HepG2 (cell line): ENCODE data around the gene TRIM74. TPM values are rescaled to one million over a fixed set of nuclear protein-coding genes. Genes with fewer than 3 reads are reported as not detected.
"Not testable (repeated sequence)": the region's sequence is repeated elsewhere in the genome, so short reads cannot be mapped to it uniquely, and the experiment has no call there.

ENCODE experiments used
- ATAC-seq: fragments of 200-7000 bp; cut with Tn5 transposase; 3 replicates; pipeline ENCODE4 v1.9.1; 2020; ENCODE audit warnings: mild to moderate bottlenecking, moderate library complexity
- BruUV-seq: library from RNA; stranded (reverse); fragments of 400-500 nt; replicated peaks from 2 replicates; lab custom pipeline; 2021; lab: Mats Ljungman, UMichigan
- CTCF ChIA-PET: fragments of 300-600 bp; formaldehyde crosslinking; extraction: SDS; loops from one replicate; lab custom pipeline; 2021; ENCODE audit warnings: low total read pairs, inconsistent platforms, low intra/inter-chr PET ratio; lab: Yijun Ruan, JAX
- POLR2A ChIA-PET: fragments of 350-600 bp; sonication (Branson Sonifier 250); formaldehyde crosslinking; loops from one replicate; lab custom pipeline; 2020; ENCODE audit warnings: antibody characterized with exemption, inconsistent platforms; lab: Yijun Ruan, JAX
- DNase-seq: peaks from one replicate; pipeline ENCODE4 v3.0.0-alpha.2; 2015; ENCODE audit warnings: low spot score
- FAIRE-seq: peaks from 3 replicates; lab custom pipeline; 2011; peaks lifted over from hg19 to GRCh38; lab: Jason Lieb, UNC
- H2AFZ ChIP-seq: one replicate; pipeline ENCODE4 v1.6.1; 2011; ENCODE audit warnings: low read length, inconsistent platforms
- H3K27ac ChIP-seq: fragments of 300-600 bp; 3 replicates; pipeline ENCODE4 v1.8.0; 2011; ENCODE audit warnings: mixed run types, mild to moderate bottlenecking, mixed read lengths, low read length, inconsistent platforms; ENCODE audit not compliant: insufficient read depth; ENCODE audit errors: extremely low read length
- H3K27me3 ChIP-seq, 2 experiments: fragments of 200-600 bp in 1 of 2; 2 replicates in 1 of 2; 3 replicates in 1 of 2; pipeline versions ENCODE4 v1.6.0 to v1.8.0; 2011; ENCODE audit warnings: low read length in 2 of 2, mild to moderate bottlenecking in 2 of 2, moderate library complexity in 2 of 2, inconsistent platforms in 1 of 2; ENCODE audit not compliant: insufficient read depth in 2 of 2, control insufficient read depth in 1 of 2
- H3K36me3 ChIP-seq, 2 experiments: fragments of 200-600 bp in 1 of 2; replicated peaks in 1 of 2; 2 replicates in 1 of 2; 3 replicates in 1 of 2; pipeline versions ENCODE4 v1.5.1 to v1.8.0; 2011; ENCODE audit warnings: low read length in 2 of 2, inconsistent platforms in 1 of 2; ENCODE audit not compliant: insufficient read depth in 2 of 2, control insufficient read depth in 1 of 2
- H3K4me1 ChIP-seq: 2 replicates; pipeline ENCODE4 v1.5.1; 2012; ENCODE audit warnings: low read length, inconsistent platforms; ENCODE audit not compliant: insufficient read depth
- H3K4me2 ChIP-seq: 2 replicates; pipeline ENCODE4 v1.6.0; 2011; ENCODE audit warnings: low read depth, low read length, inconsistent platforms
- H3K4me3 ChIP-seq, 3 experiments: fragments of 200-600 bp in 1 of 3; sonication (generic), shearing (Covaris generic) in 1 of 3; replicated peaks in 1 of 3; 2 replicates each; pipeline ENCODE4 v1.5.1; 2011 to 2016; ENCODE audit warnings: low read length in 3 of 3, inconsistent platforms in 2 of 3, low read depth in 2 of 3, mild to moderate bottlenecking in 2 of 3, control low read depth in 1 of 3, mixed read lengths in 1 of 3; ENCODE audit not compliant: insufficient read depth in 1 of 3
- H3K79me2 ChIP-seq: one replicate; pipeline ENCODE4 v1.6.1; 2011; ENCODE audit warnings: low read length, inconsistent platforms; ENCODE audit not compliant: insufficient read depth
- H3K9ac ChIP-seq: 2 replicates; pipeline ENCODE4 v1.6.0; 2011; ENCODE audit warnings: mild to moderate bottlenecking, low read depth, low read length, inconsistent platforms; ENCODE audit not compliant: insufficient read depth
- H3K9me3 ChIP-seq: 2 replicates; pipeline ENCODE4 v1.5.1; 2012; ENCODE audit warnings: mild to moderate bottlenecking, low read length
- H4K20me1 ChIP-seq: 2 replicates; pipeline ENCODE4 v1.6.0; 2011; ENCODE audit warnings: inconsistent platforms, mild to moderate bottlenecking, low read length, moderate library complexity; ENCODE audit not compliant: insufficient read depth
- ELF1 ChIP-seq: sonication (generic); formaldehyde crosslinking; IDR thresholded peaks from 2 replicates; pipeline ENCODE4 v1.4.0; 2020; ENCODE audit warnings: missing genetic modification reagents
- ELF3 ChIP-seq: IDR thresholded peaks from 2 replicates; pipeline ENCODE4 v1.6.1; 2016; ENCODE audit warnings: missing genetic modification reagents, missing compliant biosample characterization
- ETV5 ChIP-seq: IDR thresholded peaks from 2 replicates; pipeline ENCODE4 v1.6.1; 2018; ENCODE audit warnings: missing biosample characterization, missing genetic modification reagents, inconsistent platforms, borderline replicate concordance
- FOXA3 ChIP-seq: IDR thresholded peaks from 2 replicates; pipeline ENCODE4 v1.6.1; 2016; ENCODE audit warnings: missing genetic modification reagents, missing compliant biosample characterization
- FOXP1 ChIP-seq, 2 experiments: fragments of 450-650 bp in 1 of 2; IDR thresholded peaks; 2 replicates each; pipeline ENCODE4 v1.6.1; 2017 to 2018; ENCODE audit warnings: antibody characterized with exemption in 1 of 2
- GABPB1 ChIP-seq: IDR thresholded peaks from 2 replicates; pipeline ENCODE4 v1.6.1; 2016; ENCODE audit warnings: mild to moderate bottlenecking, missing genetic modification reagents, moderate library complexity, missing compliant biosample characterization
- SAP130 ChIP-seq: IDR thresholded peaks from 2 replicates; pipeline ENCODE4 v1.6.1; 2016; ENCODE audit warnings: low read depth
- SOX13 ChIP-seq, 3 experiments: fragments of 450-650 bp in 1 of 3; sonication (generic) in 1 of 3; formaldehyde crosslinking in 1 of 3; IDR thresholded peaks in 2 of 3; conservative IDR thresholded peaks in 1 of 3; 2 replicates each; pipeline versions ENCODE4 v1.5.0 to v1.6.1; 2016 to 2020; ENCODE audit warnings: antibody characterized with exemption in 1 of 3, mild to moderate bottlenecking in 1 of 3, missing compliant biosample characterization in 1 of 3, missing genetic modification reagents in 1 of 3, moderate library complexity in 1 of 3
- SOX5 ChIP-seq: IDR thresholded peaks from 2 replicates; pipeline ENCODE4 v1.6.1; 2016; ENCODE audit warnings: borderline replicate concordance
- WGBS: methylation state at CpG from one replicate; pipeline ENCODE4 v1.1.6; 2017; ENCODE audit warnings: low lambda C conversion rate; 5-methylcytosine and 5-hydroxymethylcytosine counted together
- in situ Hi-C: cut with HindIII; loops from 2 replicates; pipeline ENCODE4 v1.10.0; 2017; ENCODE audit warnings: low pct_unique_long_range_greater_than_20kb; ENCODE audit not compliant: extremely low pct_ligation_motif_present
- intact Hi-C: fragments of 100-400 bp; cut with micrococcal nuclease; formaldehyde crosslinking; loops from one replicate; pipeline ENCODE4 v1.10.0; 2022; ENCODE audit not compliant: unreplicated experiment
- polyA plus RNA-seq, 8 experiments: library from polyadenylated mRNA; depleted of rRNA in 3 of 8; stranded (reverse) in 7 of 8; unstranded in 1 of 8; fragments of >200 nt; fragmentation: Illumina TruSeq in 4 of 8; extraction: Trizol in 4 of 8; gene quantifications; 2 replicates each; pipeline versions ENCODE4 v1.2.1 to v1.2.3, GENCODE V29; 2011 to 2016; ENCODE audit warnings: low read depth in 4 of 8, missing spikeins in 1 of 8, mixed read lengths in 1 of 8; ENCODE audit not compliant: insufficient read depth in 1 of 8
- total RNA-seq, 5 experiments: library from RNA; depleted of rRNA; stranded (reverse); fragments of >200 nt; fragmentation: Illumina TruSeq; extraction: Trizol; gene quantifications; 2 replicates each; pipeline ENCODE4 v1.2.3, GENCODE V29; 2016; ENCODE audit warnings: low read depth in 1 of 5
- TF ChIP-seq, protein P1 (sequence below): sonication (generic); formaldehyde crosslinking; IDR thresholded peaks from 2 replicates; pipeline ENCODE4 v1.4.0; 2020; ENCODE audit warnings: missing genetic modification reagents
- TF ChIP-seq, protein P2 (sequence below): sonication (generic); formaldehyde crosslinking; IDR thresholded peaks from 2 replicates; pipeline ENCODE4 v1.4.0; 2020; ENCODE audit warnings: missing genetic modification reagents

The TRIM74 gene
- total and polyA plus RNA-seq, 2 of the 13 experiments (the other 11 are each of a cell fraction or from before 2014, with no cell fraction given): 0.51 to 1.4 TPM

DNA sequence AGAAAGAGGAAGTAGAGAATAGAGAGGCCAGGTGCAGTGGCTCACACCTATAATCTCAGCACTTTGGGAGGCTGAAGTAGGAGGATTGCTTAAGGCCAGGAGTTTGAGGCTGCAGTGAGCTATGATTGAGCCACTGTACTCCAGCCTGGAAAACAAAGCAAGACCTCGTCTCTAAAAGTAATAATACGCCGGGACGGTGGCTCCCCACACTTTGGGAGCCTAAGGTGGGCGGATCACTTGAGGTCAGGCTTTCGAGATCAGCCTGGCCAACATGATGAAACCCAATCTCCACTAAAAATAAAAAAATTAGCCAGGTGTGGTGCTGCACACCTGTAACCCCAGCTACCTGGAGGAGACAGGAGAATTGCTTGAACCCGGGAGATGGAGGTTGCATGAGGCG lies 26.2 kb upstream of the TRIM74 start:
- H3K9me3 ChIP-seq, H3K4me1 ChIP-seq, H3K4me2 ChIP-seq, H4K20me1 ChIP-seq, intact Hi-C loops, POLR2A ChIA-PET, DNase-seq, BruUV-seq, FAIRE-seq, H3K9ac ChIP-seq, CTCF ChIA-PET, H3K27ac ChIP-seq, H3K36me3 ChIP-seq, H2AFZ ChIP-seq, H3K79me2 ChIP-seq, H3K27me3 ChIP-seq, in situ Hi-C loops, ATAC-seq, H3K4me3 ChIP-seq: not testable (repeated sequence)
- 97% methylated on average over 6 of the region's 8 CpGs for WGBS

DNA sequence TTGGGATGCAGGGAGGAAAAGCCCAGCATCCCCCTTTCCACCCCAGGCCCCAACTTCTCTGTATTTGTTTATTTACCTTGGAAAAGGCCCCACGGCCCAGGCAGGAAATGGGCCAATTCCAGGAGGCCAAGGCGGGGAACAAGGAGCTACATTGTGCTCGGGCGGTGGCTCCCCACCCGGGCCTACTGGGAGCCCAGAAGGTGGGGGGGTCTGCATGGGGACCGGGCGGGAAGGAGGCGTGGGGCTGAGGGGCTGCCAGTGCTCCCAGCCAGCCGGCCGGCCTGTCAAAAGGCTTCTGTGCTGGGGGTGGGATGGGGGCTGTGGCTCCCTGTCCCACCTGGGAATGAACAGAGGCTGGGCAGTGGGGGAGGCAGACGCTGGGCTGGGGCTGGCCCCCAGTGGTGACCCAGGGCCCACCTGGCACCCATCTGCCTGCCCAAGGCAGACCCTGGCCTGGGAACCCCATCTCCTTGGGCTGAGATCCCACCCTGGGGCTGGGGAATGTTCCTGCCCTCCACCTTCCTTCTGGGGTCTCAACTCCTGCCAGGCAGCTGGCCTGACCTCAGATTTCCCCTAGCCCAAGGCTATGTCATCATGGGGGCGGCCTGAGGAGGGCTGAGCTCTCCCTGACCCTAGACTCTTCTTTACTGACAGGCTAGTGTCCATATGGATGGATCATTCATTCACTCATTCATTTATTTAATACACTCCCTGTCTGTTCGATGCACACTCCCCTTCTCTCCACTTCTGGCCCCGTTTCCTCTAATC lies 21.1 kb upstream of the TRIM74 start:
- FAIRE-seq; H3K9ac ChIP-seq; H3K4me2 ChIP-seq; DNase-seq; H3K4me3 ChIP-seq; H3K27me3 ChIP-seq; CTCF ChIA-PET; H3K79me2 ChIP-seq; POLR2A ChIA-PET; H4K20me1 ChIP-seq; in situ Hi-C loops; H3K9me3 ChIP-seq; intact Hi-C loops; H2AFZ ChIP-seq; H3K27ac ChIP-seq; H3K36me3 ChIP-seq; H3K4me1 ChIP-seq; BruUV-seq; TF ChIP-seq SOX13, FOXP1 (IDR thresholded peaks at IDR 0.05): not testable (repeated sequence)
- WGBS: no CpG with 5 or more reads among the region's 14 CpGs
- ATAC-seq: peak; percentile 91
- TF ChIP-seq, protein P1, sequence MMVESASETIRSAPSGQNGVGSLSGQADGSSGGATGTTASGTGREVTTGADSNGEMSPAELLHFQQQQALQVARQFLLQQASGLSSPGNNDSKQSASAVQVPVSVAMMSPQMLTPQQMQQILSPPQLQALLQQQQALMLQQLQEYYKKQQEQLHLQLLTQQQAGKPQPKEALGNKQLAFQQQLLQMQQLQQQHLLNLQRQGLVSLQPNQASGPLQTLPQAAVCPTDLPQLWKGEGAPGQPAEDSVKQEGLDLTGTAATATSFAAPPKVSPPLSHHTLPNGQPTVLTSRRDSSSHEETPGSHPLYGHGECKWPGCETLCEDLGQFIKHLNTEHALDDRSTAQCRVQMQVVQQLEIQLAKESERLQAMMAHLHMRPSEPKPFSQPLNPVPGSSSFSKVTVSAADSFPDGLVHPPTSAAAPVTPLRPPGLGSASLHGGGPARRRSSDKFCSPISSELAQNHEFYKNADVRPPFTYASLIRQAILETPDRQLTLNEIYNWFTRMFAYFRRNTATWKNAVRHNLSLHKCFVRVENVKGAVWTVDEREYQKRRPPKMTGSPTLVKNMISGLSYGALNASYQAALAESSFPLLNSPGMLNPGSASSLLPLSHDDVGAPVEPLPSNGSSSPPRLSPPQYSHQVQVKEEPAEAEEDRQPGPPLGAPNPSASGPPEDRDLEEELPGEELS: peak; percentile 63
- TF ChIP-seq SOX13 (CRISPR knock-in tag; conservative IDR thresholded peaks at IDR 0.05 in 1 of 2, IDR thresholded peaks at IDR 0.05 in 1 of 2) (peak in 1 of 2 experiments; percentile 24; a peak in 1 of 4 replicates), SAP130 (0 out of 2 replicates have a peak, but pooled peaks have one; percentile 24), ELF1 (0 out of 2 replicates have a peak, but pooled peaks have one; percentile 23), SOX5 (CRISPR knock-in tag) (peak; percentile 33; the same call in 1 of the 2 replicates), ETV5 (CRISPR knock-in tag) (peak; percentile 49; the same call in 1 of the 2 replicates), FOXA3 (CRISPR knock-in tag) (peak; percentile 25; the same call in 1 of the 2 replicates), ELF3 (0 out of 2 replicates have a peak, but pooled peaks have one; percentile 26), GABPB1 (peak; percentile 44), FOXP1 (CRISPR knock-in tag; IDR thresholded peaks at IDR 0.05) (peak; percentile 41; the same call in 1 of the 2 replicates)
- TF ChIP-seq, protein P2, sequence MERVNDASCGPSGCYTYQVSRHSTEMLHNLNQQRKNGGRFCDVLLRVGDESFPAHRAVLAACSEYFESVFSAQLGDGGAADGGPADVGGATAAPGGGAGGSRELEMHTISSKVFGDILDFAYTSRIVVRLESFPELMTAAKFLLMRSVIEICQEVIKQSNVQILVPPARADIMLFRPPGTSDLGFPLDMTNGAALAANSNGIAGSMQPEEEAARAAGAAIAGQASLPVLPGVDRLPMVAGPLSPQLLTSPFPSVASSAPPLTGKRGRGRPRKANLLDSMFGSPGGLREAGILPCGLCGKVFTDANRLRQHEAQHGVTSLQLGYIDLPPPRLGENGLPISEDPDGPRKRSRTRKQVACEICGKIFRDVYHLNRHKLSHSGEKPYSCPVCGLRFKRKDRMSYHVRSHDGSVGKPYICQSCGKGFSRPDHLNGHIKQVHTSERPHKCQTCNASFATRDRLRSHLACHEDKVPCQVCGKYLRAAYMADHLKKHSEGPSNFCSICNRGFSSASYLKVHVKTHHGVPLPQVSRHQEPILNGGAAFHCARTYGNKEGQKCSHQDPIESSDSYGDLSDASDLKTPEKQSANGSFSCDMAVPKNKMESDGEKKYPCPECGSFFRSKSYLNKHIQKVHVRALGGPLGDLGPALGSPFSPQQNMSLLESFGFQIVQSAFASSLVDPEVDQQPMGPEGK (CRISPR knock-in tag): peak; percentile 81
